HCT116 (cell line): Measurements from ENCODE around the gene PRR15L. TPM values are rescaled to one million over a fixed set of nuclear protein-coding genes. Genes with fewer than 3 reads are reported as not detected.

Experiments used
- ATAC-seq: fragments of 200-7000 bp; cut with Tn5 transposase; 2 replicates; pipeline ENCODE4 v1.9.1; 2020; ENCODE audit warnings: mild to moderate bottlenecking, moderate library complexity
- BruUV-seq: library from RNA; stranded (reverse); fragments of 400-500 nt; replicated peaks from 2 replicates; lab custom pipeline; 2021; lab: Mats Ljungman, UMichigan
- CTCF ChIA-PET: fragments of 300-600 bp; sonication (Branson Sonifier 250); formaldehyde crosslinking; loops from one replicate; lab custom pipeline; 2021; ENCODE audit warnings: antibody characterized with exemption; lab: Charles Lee
- POLR2A ChIA-PET: fragments of 300-600, 350-600 bp; sonication (Branson Sonifier 250); formaldehyde crosslinking; loops from one replicate; lab custom pipeline; 2021; ENCODE audit warnings: antibody characterized with exemption; lab: Charles Lee
- RAD21 ChIA-PET, 2 experiments: fragments of 300-600 bp; sonication (Branson Sonifier 250); formaldehyde crosslinking; loops; one replicate each; lab custom pipeline; 2023; ENCODE audit warnings: low total read pairs in 2 of 2; ENCODE audit not compliant: uncharacterized antibody in 2 of 2, unreplicated experiment in 2 of 2, low non-redundant PET in 1 of 2; lab: Charles Lee
- DNase-seq: peaks from one replicate; pipeline ENCODE4 v3.0.0-alpha.2; 2010; ENCODE audit warnings: low read depth, low spot score
- H2AFZ ChIP-seq: fragments of 200-600 bp; shearing (Covaris generic), sonication (generic); 2 replicates; pipeline ENCODE4 v1.6.1; 2017; ENCODE audit warnings: low read depth, mixed run types, mixed read lengths, antibody characterized with exemption, low read length; ENCODE audit not compliant: poor library complexity, severe bottlenecking
- H3K27ac ChIP-seq: 2 replicates; pipeline ENCODE4 v1.5.1; 2012; ENCODE audit warnings: low read depth, low read length
- H3K27me3 ChIP-seq: fragments of 200-600 bp; sonication (generic); 2 replicates; pipeline ENCODE4 v1.6.1; 2016; ENCODE audit warnings: mixed run types, low read length, mixed read lengths; ENCODE audit not compliant: insufficient read depth
- H3K36me3 ChIP-seq, 2 experiments: fragments of 200-500 bp in 1 of 2; fragments of 200-600 bp in 1 of 2; sonication (Bioruptor generic) in 1 of 2; sonication (generic) in 1 of 2; 2 replicates each; pipeline versions ENCODE4 v1.5.1 to v1.6.1; 2014 to 2016; ENCODE audit warnings: low read length in 2 of 2, inconsistent platforms in 1 of 2, mixed read lengths in 1 of 2, mixed run types in 1 of 2; ENCODE audit not compliant: insufficient read depth in 2 of 2, control insufficient read depth in 1 of 2
- H3K4me1 ChIP-seq, 2 experiments: fragments of 200-600 bp in 1 of 2; sonication (generic) in 1 of 2; 2 replicates each; pipeline versions ENCODE4 v1.5.1 to v1.6.1; 2012 to 2017; ENCODE audit warnings: low read length in 2 of 2, inconsistent platforms in 1 of 2, mild to moderate bottlenecking in 1 of 2, mixed read lengths in 1 of 2, mixed run types in 1 of 2, moderate library complexity in 1 of 2; ENCODE audit not compliant: insufficient read depth in 2 of 2, control insufficient read depth in 1 of 2
- H3K4me2 ChIP-seq: fragments of 200-600 bp; sonication (generic); 2 replicates; pipeline ENCODE4 v1.6.1; 2017; ENCODE audit warnings: mixed run types, low read length, mixed read lengths
- H3K4me3 ChIP-seq, 2 experiments: fragments of 200-600 bp in 1 of 2; sonication (generic) in 1 of 2; replicated peaks in 1 of 2; 2 replicates each; pipeline ENCODE4 v1.5.1; 2011 to 2016; ENCODE audit warnings: low read length in 2 of 2, control low read depth in 1 of 2, low read depth in 1 of 2, mild to moderate bottlenecking in 1 of 2, mixed read lengths in 1 of 2, mixed run types in 1 of 2
- H3K79me2 ChIP-seq: fragments of 200-600 bp; sonication (generic); 2 replicates; pipeline ENCODE4 v1.6.1; 2017; ENCODE audit warnings: mild to moderate bottlenecking, mixed run types, low read length, moderate library complexity, mixed read lengths; ENCODE audit not compliant: insufficient read depth
- H3K9ac ChIP-seq: fragments of 200-600 bp; sonication (generic); 2 replicates; pipeline ENCODE4 v1.6.1; 2016; ENCODE audit warnings: low read length, mixed read lengths
- H3K9me2 ChIP-seq: fragments of 200-600 bp; sonication (generic), shearing (Covaris generic); 2 replicates; pipeline ENCODE4 v1.6.1; 2017; ENCODE audit warnings: mixed run types, mild to moderate bottlenecking, moderate library complexity; ENCODE audit not compliant: insufficient read depth
- H3K9me3 ChIP-seq, 2 experiments: fragments of 200-500 bp in 1 of 2; fragments of 200-600 bp in 1 of 2; sonication (Bioruptor generic) in 1 of 2; sonication (generic) in 1 of 2; 2 replicates each; pipeline ENCODE4 v1.6.1; 2014 to 2017; ENCODE audit warnings: low read length in 2 of 2, mixed read lengths in 2 of 2, inconsistent platforms in 1 of 2, low read depth in 1 of 2, mild to moderate bottlenecking in 1 of 2, mixed run types in 1 of 2, moderate library complexity in 1 of 2; ENCODE audit not compliant: control insufficient read depth in 1 of 2, insufficient read depth in 1 of 2
- H4K20me1 ChIP-seq: fragments of 200-600 bp; sonication (generic), shearing (Covaris generic); 2 replicates; pipeline ENCODE4 v1.6.1; 2017; ENCODE audit warnings: mixed run types, mild to moderate bottlenecking, moderate library complexity; ENCODE audit not compliant: insufficient read depth
- EZH2 ChIP-seq: fragments of 200-600 bp; sonication (generic); IDR thresholded peaks from 2 replicates; pipeline ENCODE4 v1.6.1; 2017; ENCODE audit warnings: antibody characterized with exemption, mixed run types
- JUND ChIP-seq: IDR thresholded peaks from 2 replicates; pipeline ENCODE4 v1.6.1; 2012
- MAX ChIP-seq: IDR thresholded peaks from 2 replicates; pipeline ENCODE4 v1.6.1; 2012
- POLR2AphosphoS5 ChIP-seq: IDR thresholded peaks from 2 replicates; pipeline ENCODE4 v1.6.1; 2011; ENCODE audit warnings: mild to moderate bottlenecking, low read depth, low read length, moderate library complexity
- RAD21 ChIP-seq: IDR thresholded peaks from 2 replicates; pipeline ENCODE4 v1.6.1; 2012; ENCODE audit warnings: low read depth, mild to moderate bottlenecking
- TCF7L2 ChIP-seq: IDR thresholded peaks from 2 replicates; pipeline ENCODE4 v1.7.0; 2011; ENCODE audit warnings: borderline replicate concordance, inconsistent platforms; ENCODE audit not compliant: insufficient read depth, insufficient read length; ENCODE audit errors: extremely low read depth
- YY1 ChIP-seq: IDR thresholded peaks from 2 replicates; pipeline ENCODE4 v1.6.1; 2011; ENCODE audit warnings: low read length, low read depth, moderate library complexity, mild to moderate bottlenecking; ENCODE audit not compliant: insufficient replicate concordance; ENCODE audit errors: extremely low read depth
- intact Hi-C: fragments of 100-400 bp; cut with micrococcal nuclease; formaldehyde crosslinking; loops from 2 replicates; pipeline ENCODE4 v1.10.0; 2022
- total RNA-seq: library from RNA; stranded (reverse); gene quantifications from one replicate; pipeline ENCODE4 v1.2.1, GENCODE V29; 2021; ENCODE audit not compliant: unreplicated experiment
- TF ChIP-seq, protein P1 (sequence below): IDR thresholded peaks from 2 replicates; pipeline ENCODE4 v1.6.1; 2012; ENCODE audit warnings: low read depth

PRR15L gene
- total RNA-seq, 1 experiment from 2014 or later: 0.34 TPM

DNA sequence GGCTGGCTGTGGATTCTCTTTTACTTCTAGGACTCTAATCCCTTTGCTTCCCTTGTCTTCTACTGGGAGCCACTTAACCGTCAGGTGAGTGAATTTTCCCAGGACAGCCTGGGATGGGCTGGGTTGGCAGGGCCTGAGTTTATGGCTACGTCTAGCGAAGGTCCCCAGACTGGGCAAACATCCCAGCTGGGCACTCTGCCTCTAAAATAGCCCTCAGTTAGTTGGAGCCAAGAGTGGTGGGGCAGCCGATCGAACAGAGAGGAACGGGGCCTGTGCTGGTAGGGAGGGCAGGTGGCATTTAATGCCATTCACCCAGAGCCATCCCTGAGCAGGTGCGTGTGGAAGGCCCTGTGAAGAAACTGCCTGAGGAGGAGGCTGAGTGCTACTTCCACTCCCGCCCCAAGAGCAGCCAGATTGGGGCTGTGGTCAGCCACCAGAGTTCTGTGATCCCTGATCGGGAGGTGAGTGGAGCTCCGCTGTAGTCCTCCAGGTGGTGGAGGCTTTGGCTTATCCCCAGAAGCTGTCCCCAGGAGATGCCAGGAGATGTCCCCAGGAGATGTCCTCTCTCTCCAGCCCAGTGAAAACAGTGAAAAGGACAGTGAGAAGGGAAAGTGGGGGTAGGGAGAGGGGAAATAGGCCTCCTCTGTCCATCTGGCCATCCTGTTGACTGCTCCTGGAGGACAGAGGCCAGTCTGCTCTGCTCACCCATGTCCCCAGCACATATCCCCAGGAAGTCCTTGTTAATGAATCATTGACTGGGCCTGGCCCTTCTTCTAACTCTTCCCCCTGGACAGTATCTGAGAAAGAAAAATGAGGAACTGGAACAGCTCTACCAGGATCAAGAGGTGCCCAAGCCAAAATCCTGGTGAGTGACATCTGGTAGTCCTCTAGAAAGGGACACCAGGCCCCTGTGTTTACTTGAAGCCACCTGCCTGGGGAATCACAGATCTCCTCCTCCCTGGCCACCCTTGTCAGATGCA, 11.9 kb downstream of the PRR15L start:
- ChIA-PET POLR2A (interaction anchor here (1.6 kb wide), 1 partner anchor 50 kb away, joined by 19 read pairs; the partner anchor contains the start of gene SP2), RAD21 (no interaction called here), CTCF (interaction anchor here (0.8 to 5.1 kb wide), 14 partner anchors 9 to 124 kb away, joined by 3 to 83 read pairs (median 8); partner anchors contain the start of genes CDK5RAP3, OSBPL7, PRR15L and SP2)
- Histone ChIP-seq H3K9me3 (no peaks in the 10 kb centered on the region), H3K27ac (peak overlapping the region; percentile 66), H4K20me1 (no peaks in the 10 kb centered on the region), H3K4me3 (no peak overlapping the region), H2AFZ (no peak overlapping the region), H3K27me3 (no peaks in the 10 kb centered on the region), H3K79me2 (peaks cover 17% of the 10 kb centered on the region), H3K4me1 (peaks cover 38 to 60% of the 10 kb centered on the region in 2 experiments), H3K36me3 (peaks cover 10 to 12% of the 10 kb centered on the region in 2 experiments; a peak in 3 of 4 replicates), H3K9ac (no peak overlapping the region), H3K9me2 (no peaks in the 10 kb centered on the region), H3K4me2 (no peak overlapping the region)
- no peak for DNase-seq
- TF ChIP-seq EZH2 (no peak), JUND (no peak), RAD21 (no peak), TCF7L2 (no peak), MAX (no peak), POLR2AphosphoS5 (no peak), YY1 (no peak)
- TF ChIP-seq, protein P1, sequence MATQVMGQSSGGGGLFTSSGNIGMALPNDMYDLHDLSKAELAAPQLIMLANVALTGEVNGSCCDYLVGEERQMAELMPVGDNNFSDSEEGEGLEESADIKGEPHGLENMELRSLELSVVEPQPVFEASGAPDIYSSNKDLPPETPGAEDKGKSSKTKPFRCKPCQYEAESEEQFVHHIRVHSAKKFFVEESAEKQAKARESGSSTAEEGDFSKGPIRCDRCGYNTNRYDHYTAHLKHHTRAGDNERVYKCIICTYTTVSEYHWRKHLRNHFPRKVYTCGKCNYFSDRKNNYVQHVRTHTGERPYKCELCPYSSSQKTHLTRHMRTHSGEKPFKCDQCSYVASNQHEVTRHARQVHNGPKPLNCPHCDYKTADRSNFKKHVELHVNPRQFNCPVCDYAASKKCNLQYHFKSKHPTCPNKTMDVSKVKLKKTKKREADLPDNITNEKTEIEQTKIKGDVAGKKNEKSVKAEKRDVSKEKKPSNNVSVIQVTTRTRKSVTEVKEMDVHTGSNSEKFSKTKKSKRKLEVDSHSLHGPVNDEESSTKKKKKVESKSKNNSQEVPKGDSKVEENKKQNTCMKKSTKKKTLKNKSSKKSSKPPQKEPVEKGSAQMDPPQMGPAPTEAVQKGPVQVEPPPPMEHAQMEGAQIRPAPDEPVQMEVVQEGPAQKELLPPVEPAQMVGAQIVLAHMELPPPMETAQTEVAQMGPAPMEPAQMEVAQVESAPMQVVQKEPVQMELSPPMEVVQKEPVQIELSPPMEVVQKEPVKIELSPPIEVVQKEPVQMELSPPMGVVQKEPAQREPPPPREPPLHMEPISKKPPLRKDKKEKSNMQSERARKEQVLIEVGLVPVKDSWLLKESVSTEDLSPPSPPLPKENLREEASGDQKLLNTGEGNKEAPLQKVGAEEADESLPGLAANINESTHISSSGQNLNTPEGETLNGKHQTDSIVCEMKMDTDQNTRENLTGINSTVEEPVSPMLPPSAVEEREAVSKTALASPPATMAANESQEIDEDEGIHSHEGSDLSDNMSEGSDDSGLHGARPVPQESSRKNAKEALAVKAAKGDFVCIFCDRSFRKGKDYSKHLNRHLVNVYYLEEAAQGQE: no peak
- no peak for ATAC-seq
- intact Hi-C loops: no loop called here
- BruUV-seq: no TSS peak
